GM18873 (cell line): ENCODE measurements around the gene PXMP4.

ENCODE experiments used
- ATAC-seq: cut with Tn5 transposase; IDR thresholded peaks from one replicate; pipeline ENCODE4 v1.9.1; 2021; ENCODE audit warnings: mild to moderate bottlenecking, moderate library complexity, moderate number of reproducible peaks; ENCODE audit not compliant: unreplicated experiment, low FRiP score

PXMP4 gene

GRCh38 chr20:33732166-33732970 lies 12.3 kb upstream of the PXMP4 start:
- peak; percentile 48 for ATAC-seq

GRCh38 chr20:33731693-33732165 lies 11.6 kb upstream of the PXMP4 start, which contains the start of gene ZNF341:
Gene ZNF341, plus strand, starts transcription at chr20:33731996. Its CDS starts 26 bp downstream, at chr20:33732022.
- ATAC-seq = peak; percentile 38

GRCh38 chr20:33730946-33731692 lies 11.0 kb upstream of the PXMP4 start:
- no peak for ATAC-seq

- no peak for ATAC-seq
These were observed 9.0 kb upstream of the PXMP4 start for GRCh38 chr20:33729101-33729500.

GRCh38 chr20:33728463-33728862 lies 8.4 kb upstream of the PXMP4 start:
- ATAC-seq = no peak

- no peak for ATAC-seq
These were observed 7.7 kb upstream of the PXMP4 start for GRCh38 chr20:33727806-33728205.

- no peak for ATAC-seq
These were observed 7.0 kb upstream of the PXMP4 start for GRCh38 chr20:33727115-33727479.

GRCh38 chr20:33725607-33726264 lies 5.6 kb upstream of the PXMP4 start:
- ATAC-seq = no peak

- ATAC-seq = no peak
These were observed 4.5 kb upstream of the PXMP4 start for GRCh38 chr20:33724439-33725094.

GRCh38 chr20:33721391-33722140 lies 1.5 kb upstream of the PXMP4 start:
- no peak for ATAC-seq

- ATAC-seq = no peak
These were observed 677 bp downstream of the PXMP4 start for GRCh38 chr20:33719277-33719988.

- no peak for ATAC-seq
These were observed 3.6 kb downstream of the PXMP4 start for GRCh38 chr20:33716498-33716897.

GRCh38 chr20:33713865-33714367 lies 6.2 kb downstream of the PXMP4 start:
- no peak for ATAC-seq

- no peak for ATAC-seq
These were observed 8.7 kb downstream of the PXMP4 start for GRCh38 chr20:33711446-33711738.

GRCh38 chr20:33710681-33711445 lies 9.2 kb downstream of the PXMP4 start:
- ATAC-seq = no peak

GRCh38 chr20:33709905-33710541 lies 10.1 kb downstream of the PXMP4 start:
- no peak for ATAC-seq

- ATAC-seq = no peak
These were observed 10.7 kb downstream of the PXMP4 start for GRCh38 chr20:33709398-33709797.

GRCh38 chr20:33707668-33708067 lies 12.4 kb downstream of the PXMP4 start:
- ATAC-seq = no peak
